Astrocyte of the cerebellum (primary cell): Measurements from ENCODE around the gene IMP3.
A peak's percentile ranks its signal among the peaks of the same experiment; 100 is the strongest.
"Not testable (repeated sequence)": the region's sequence is repeated elsewhere in the genome, so short reads cannot be mapped to it uniquely, and the experiment has no call there.

Experiments
- DNase-seq: peaks from one replicate; pipeline ENCODE4 v3.0.0-alpha.2; 2011; ENCODE audit warnings: low read depth
- H3K4me3 ChIP-seq: 2 replicates; pipeline ENCODE4 v1.5.1; 2011; ENCODE audit warnings: mild to moderate bottlenecking, low read depth, low read length, moderate library complexity
- in situ Hi-C: cut with HindIII; loops from 2 replicates; pipeline ENCODE4 v1.10.0; 2017; ENCODE audit warnings: low sequenced_read_pairs
- TF ChIP-seq, protein P1 (sequence below): IDR thresholded peaks from 2 replicates; pipeline ENCODE4 v1.5.1; 2012; ENCODE audit warnings: low read length, low read depth, moderate library complexity, mild to moderate bottlenecking; ENCODE audit errors: missing control alignments

IMP3 gene

DNA sequence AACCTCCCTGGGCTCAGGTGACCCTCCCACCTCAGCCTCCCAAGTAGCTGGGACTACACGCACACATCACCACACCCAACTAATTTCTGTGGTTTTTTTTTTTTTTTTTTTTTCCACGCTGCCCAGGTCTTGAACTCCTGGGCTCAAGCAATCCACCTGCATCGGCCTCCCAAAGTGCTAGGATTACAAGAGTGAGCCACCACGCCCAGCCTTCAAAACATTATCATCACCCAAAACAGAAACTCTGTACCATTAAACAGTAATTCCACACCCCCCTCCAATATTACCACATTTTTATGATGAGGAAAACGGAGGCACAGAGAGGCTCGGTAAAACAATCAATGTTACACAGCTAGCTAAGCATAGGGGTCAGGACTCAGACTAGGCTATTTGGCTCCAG lies 4.0 kb downstream of the IMP3 start:
- in situ Hi-C loops: loop anchor here (25.0 kb wide), 2 partner anchors 174 to 176 kb away; partner anchors contain the start of gene SIN3A
- TF ChIP-seq, protein P1, sequence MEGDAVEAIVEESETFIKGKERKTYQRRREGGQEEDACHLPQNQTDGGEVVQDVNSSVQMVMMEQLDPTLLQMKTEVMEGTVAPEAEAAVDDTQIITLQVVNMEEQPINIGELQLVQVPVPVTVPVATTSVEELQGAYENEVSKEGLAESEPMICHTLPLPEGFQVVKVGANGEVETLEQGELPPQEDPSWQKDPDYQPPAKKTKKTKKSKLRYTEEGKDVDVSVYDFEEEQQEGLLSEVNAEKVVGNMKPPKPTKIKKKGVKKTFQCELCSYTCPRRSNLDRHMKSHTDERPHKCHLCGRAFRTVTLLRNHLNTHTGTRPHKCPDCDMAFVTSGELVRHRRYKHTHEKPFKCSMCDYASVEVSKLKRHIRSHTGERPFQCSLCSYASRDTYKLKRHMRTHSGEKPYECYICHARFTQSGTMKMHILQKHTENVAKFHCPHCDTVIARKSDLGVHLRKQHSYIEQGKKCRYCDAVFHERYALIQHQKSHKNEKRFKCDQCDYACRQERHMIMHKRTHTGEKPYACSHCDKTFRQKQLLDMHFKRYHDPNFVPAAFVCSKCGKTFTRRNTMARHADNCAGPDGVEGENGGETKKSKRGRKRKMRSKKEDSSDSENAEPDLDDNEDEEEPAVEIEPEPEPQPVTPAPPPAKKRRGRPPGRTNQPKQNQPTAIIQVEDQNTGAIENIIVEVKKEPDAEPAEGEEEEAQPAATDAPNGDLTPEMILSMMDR: no peak
- no peak overlapping the region for H3K4me3 ChIP-seq
- no peak for DNase-seq

DNA sequence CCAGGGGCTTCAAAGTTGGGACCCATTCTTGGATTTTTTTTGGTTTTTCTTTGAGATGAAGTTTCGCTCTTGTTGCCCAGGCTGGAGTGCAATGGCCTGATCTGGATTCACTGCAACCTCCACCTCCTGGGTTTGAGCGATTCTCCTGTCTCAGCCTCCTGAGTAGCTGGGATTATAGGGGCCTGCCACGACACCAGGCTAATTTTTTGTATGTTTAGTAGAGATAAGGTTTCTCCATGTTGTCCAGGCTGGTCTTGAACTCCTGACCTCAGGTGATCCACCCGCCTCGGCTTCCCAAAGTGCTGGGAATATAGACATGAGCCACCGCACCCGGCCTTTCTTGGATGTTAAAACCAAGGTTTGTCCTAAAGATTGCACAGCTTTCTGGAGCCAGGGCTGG lies 6.1 kb downstream of the IMP3 start:
- not testable (repeated sequence) for DNase-seq, H3K4me3 ChIP-seq
- in situ Hi-C loops: loop anchor here (25.0 kb wide), 2 partner anchors 172 to 178 kb away; partner anchors contain the start of gene SIN3A

DNA sequence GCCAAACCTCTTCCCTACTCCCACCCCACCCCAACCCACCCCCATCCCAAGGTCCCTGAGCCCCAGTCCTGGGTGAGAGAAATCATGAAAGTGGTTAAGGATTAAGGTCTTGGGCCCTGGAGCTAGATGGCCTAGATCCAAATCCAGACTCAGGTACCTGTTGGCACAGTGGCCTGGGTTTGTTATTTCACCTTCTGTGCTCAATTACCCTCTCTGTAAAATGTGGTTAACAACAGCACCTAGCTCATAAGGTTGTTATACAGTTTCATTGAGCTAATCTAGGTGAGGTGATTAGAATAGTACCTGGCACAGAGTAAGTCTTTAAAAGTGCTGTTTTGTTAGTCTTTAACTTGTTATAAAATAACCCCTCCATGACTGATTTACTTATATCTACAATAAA lies 8.1 kb downstream of the IMP3 start:
- TF ChIP-seq, protein P1: no peak
- DNase-seq: no peak
- no peak overlapping the region for H3K4me3 ChIP-seq
- in situ Hi-C loops: loop anchor here (25.0 kb wide), 2 partner anchors 170 to 180 kb away; partner anchors contain the start of gene SIN3A

DNA sequence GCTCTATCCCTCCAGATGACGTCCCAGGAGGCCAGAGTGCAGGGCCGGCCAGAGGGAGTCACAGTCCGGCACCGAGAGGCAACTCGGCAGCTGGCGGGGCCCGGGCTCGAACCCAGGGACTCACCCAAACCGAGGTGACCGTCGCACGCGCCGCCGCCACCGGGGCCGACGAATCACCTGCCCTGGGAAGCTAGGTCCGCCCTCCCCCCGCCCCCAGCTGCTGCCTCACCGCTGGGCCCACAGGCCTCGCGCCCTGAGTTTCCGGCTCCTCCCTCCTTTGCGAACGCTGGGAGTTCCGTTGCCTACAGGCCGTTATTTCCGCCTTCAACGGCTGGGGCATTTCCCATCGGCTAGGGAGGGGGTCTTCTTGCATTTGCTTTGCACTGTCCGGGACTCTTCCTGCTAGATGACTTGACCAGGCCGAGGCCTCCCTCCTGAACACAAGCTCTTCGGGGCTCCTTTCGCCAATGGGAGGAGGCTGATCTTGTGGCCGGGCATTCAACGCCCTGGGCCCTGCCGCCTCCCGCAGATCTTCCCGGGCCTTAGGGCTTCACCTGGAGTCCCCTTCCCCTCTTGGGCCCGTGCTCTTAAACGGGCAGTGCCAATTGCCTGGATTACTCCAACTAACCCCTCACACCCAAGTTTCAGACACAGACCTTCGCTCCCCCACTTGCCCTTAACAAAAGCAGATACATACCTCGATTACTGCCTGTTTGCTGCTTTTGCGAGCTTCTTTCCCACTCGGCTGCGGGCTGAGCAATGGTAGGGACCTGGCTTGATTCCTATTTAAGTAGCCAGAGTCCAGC lies 14.3 kb downstream of the IMP3 start, which contains the start of gene SNUPN:
TSS of gene SNUPN (minus strand) at position 184 of the 806 bp plus-strand sequence. CDS start 4,674 bp downstream, outside the sequence.
- no peak for DNase-seq
- in situ Hi-C loops: loop anchor here (25.0 kb wide), 2 partner anchors 163 to 187 kb away; partner anchors contain the start of gene SIN3A
- TF ChIP-seq, protein P1: no peak
- peak within 1 kb of the TSS; percentile 64 for H3K4me3 ChIP-seq

DNA sequence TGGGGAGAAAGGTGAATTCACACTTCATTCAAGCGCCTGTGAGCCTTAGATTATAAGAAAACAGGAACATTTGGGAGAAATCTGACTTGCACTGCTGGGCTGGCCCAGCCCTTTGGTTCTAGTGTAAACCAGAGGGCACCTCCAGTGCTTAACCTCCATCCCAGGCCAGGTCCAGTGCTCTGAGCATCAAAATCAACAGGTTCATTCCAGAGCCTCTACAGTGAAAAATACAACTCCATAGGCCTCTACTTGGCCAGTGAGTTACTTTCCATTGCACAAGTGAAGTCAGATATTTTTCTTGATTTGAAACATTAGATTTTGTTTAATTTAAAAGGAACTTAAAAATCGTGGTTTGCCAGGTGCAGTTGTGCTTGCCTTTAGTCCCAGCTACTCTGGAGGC lies 17.5 kb downstream of the IMP3 start:
- H3K4me3 ChIP-seq: no peak overlapping the region
- TF ChIP-seq, protein P1: no peak
- no peak for DNase-seq
- in situ Hi-C loops: no loop called here

DNA sequence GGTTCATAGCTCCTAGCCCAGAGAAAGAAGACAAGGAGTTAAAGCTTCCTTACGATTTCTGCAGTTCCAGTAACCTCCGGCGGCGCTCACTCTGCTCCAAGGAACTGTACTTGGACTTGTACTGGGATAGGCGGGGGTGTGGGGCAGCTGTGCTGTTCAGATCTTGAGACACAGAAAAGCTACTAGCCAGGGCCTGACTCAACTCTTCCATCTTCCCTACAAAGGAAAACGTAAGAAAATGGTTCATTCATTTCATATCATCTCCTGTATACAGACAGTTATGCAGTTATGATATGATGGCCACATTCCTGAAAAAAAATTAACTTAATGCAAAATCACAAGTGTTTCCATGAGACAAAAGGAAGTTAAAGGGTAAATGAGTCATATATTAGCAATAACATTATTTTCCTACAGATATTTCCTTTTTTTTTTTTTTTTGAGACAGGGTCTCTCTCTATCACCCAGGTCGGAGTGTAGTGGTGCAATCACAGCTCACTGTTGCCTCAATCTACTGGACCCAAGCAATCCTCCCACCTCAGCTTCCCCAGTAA lies 19.1 kb downstream of the IMP3 start:
- TF ChIP-seq, protein P1: peak; percentile 29
- DNase-seq: peak; percentile 64
- in situ Hi-C loops: no loop called here
- peak overlapping the region; percentile 14 for H3K4me3 ChIP-seq
